Astrocyte (in vitro differentiated cells and primary cell): ENCODE results near the gene CA4. TPM values are rescaled to one million over a fixed set of nuclear protein-coding genes. Genes with fewer than 3 reads are reported as not detected.
A peak's percentile ranks its signal among the peaks of the same experiment; 100 is the strongest.

Experiments used
- DNase-seq: peaks from one replicate; pipeline ENCODE4 v3.0.0-alpha.2; 2010; ENCODE audit warnings: low read depth
- FAIRE-seq: peaks from 2 replicates; lab custom pipeline; 2011; peaks lifted over from hg19 to GRCh38; lab: Jason Lieb, UNC
- H2AFZ ChIP-seq: 2 replicates; pipeline ENCODE4 v1.6.0; 2012; ENCODE audit warnings: low read depth, low read length, inconsistent platforms
- H3K27ac ChIP-seq: 2 replicates; pipeline ENCODE4 v1.5.1; 2011; ENCODE audit warnings: low read depth, low read length, inconsistent platforms
- H3K27me3 ChIP-seq: 2 replicates; pipeline ENCODE4 v1.6.0; 2011; ENCODE audit warnings: low read length, inconsistent platforms; ENCODE audit not compliant: insufficient read depth
- H3K36me3 ChIP-seq: 2 replicates; pipeline ENCODE4 v1.5.1; 2011; ENCODE audit warnings: low read length, inconsistent platforms; ENCODE audit not compliant: insufficient read depth
- H3K4me1 ChIP-seq: 2 replicates; pipeline ENCODE4 v1.5.1; 2011; ENCODE audit warnings: low read length, inconsistent platforms; ENCODE audit not compliant: insufficient read depth
- H3K4me2 ChIP-seq: 2 replicates; pipeline ENCODE4 v1.6.0; 2012; ENCODE audit warnings: low read length, inconsistent platforms
- H3K4me3 ChIP-seq: 2 replicates; pipeline ENCODE4 v1.5.1; 2011; ENCODE audit warnings: low read depth, mild to moderate bottlenecking, low read length, inconsistent platforms; ENCODE audit not compliant: insufficient read depth
- H3K79me2 ChIP-seq: 2 replicates; pipeline ENCODE4 v1.6.0; 2012; ENCODE audit warnings: mild to moderate bottlenecking, low read length, inconsistent platforms; ENCODE audit not compliant: insufficient read depth
- H3K9ac ChIP-seq: 2 replicates; pipeline ENCODE4 v1.6.0; 2012; ENCODE audit warnings: mild to moderate bottlenecking, low read length, inconsistent platforms
- H3K9me3 ChIP-seq: 2 replicates; pipeline ENCODE4 v1.5.1; 2012; ENCODE audit warnings: low read depth, mild to moderate bottlenecking, low read length, inconsistent platforms; ENCODE audit not compliant: insufficient read depth
- H4K20me1 ChIP-seq: 2 replicates; pipeline ENCODE4 v1.6.0; 2012; ENCODE audit warnings: low read length, inconsistent platforms; ENCODE audit not compliant: insufficient read depth
- H3K27ac Mint-ChIP-seq: one replicate; pipeline ENCODE4 v1.8.0; 2021; ENCODE audit warnings: mild to moderate bottlenecking, mixed read lengths; ENCODE audit not compliant: unreplicated experiment
- H3K27me3 Mint-ChIP-seq: one replicate; pipeline ENCODE4 v1.8.0; 2021; ENCODE audit warnings: low read depth, mixed read lengths; ENCODE audit not compliant: unreplicated experiment
- H3K36me3 Mint-ChIP-seq: one replicate; pipeline ENCODE4 v1.8.0; 2021; ENCODE audit warnings: low read depth, mixed read lengths; ENCODE audit not compliant: unreplicated experiment
- H3K4me1 Mint-ChIP-seq: one replicate; pipeline ENCODE4 v1.8.0; 2021; ENCODE audit warnings: low read depth, mixed read lengths; ENCODE audit not compliant: unreplicated experiment
- H3K4me3 Mint-ChIP-seq: one replicate; pipeline ENCODE4 v1.8.0; 2021; ENCODE audit warnings: mild to moderate bottlenecking, moderate library complexity, mixed read lengths; ENCODE audit not compliant: unreplicated experiment
- H3K9me3 Mint-ChIP-seq: one replicate; pipeline ENCODE4 v1.8.0; 2021; ENCODE audit warnings: mild to moderate bottlenecking, mixed read lengths; ENCODE audit not compliant: unreplicated experiment
- EZH2 ChIP-seq: IDR thresholded peaks from 2 replicates; pipeline ENCODE4 v1.6.1; 2012; ENCODE audit warnings: mild to moderate bottlenecking, low read length, inconsistent platforms; ENCODE audit not compliant: insufficient read depth
- total RNA-seq: library from RNA; stranded (reverse); gene quantifications from 2 replicates; pipeline ENCODE4 v1.2.1, GENCODE V29; 2021
- TF ChIP-seq, protein P1 (sequence below): IDR thresholded peaks from 2 replicates; pipeline ENCODE4 v1.5.1; 2011; ENCODE audit warnings: low read depth, mild to moderate bottlenecking, inconsistent platforms, low read length, moderate library complexity; ENCODE audit not compliant: insufficient read depth

The CA4 gene
- total RNA-seq, 1 donor from 2014 or later = not detected

DNA sequence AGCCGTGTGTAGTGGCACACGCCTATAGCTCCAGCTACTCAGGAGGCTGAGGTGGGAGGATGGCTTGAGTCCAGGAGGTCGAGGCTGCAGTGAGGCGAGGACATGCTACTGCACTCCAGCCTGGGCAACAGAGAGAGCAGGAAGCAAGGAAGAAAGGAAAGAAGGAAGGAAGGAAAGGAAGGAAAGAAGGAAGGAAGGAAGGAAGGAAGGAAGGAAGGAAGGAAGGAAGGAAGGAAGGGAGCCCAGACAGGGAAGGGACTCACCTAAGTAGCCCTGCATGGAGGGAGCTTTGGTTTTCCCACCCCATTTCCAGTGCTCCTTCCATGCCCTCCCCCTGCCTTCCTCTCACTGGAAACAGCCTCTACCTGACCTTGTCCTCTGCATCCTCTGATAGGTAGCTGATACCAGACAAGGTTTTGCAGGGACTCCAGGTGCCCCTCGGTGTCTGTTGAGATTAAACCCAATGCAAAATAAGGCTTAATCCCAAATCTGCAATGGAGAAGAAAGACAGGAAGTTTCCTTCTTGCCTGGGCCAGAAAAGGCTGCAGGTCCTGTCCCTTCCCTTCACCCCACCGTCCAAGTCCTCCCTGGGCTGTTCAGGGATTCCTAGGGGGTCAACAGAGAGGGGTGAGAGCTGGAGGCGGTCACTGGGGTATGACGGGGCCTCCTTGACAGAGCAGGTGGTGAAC is 21.5 kb upstream of the CA4 start:
- Mint-ChIP-seq H3K4me3 (no peak overlapping the region), H3K9me3 (no peaks in the 10 kb centered on the region), H3K4me1 (no peaks in the 10 kb centered on the region), H3K27me3 (peaks cover 23% of the 10 kb centered on the region), H3K36me3 (peaks cover 6% of the 10 kb centered on the region), H3K27ac (peak overlapping the region; percentile 47)
- Histone ChIP-seq H3K27me3 (no peaks in the 10 kb centered on the region), H4K20me1 (peaks cover 5% of the 10 kb centered on the region), H3K9me3 (no peaks in the 10 kb centered on the region), H3K36me3 (no peaks in the 10 kb centered on the region), H3K4me2 (no peak overlapping the region), H3K27ac (no peak overlapping the region), H3K4me3 (no peak overlapping the region), H2AFZ (no peak overlapping the region), H3K79me2 (no peaks in the 10 kb centered on the region), H3K9ac (no peak overlapping the region), H3K4me1 (no peaks in the 10 kb centered on the region)
- FAIRE-seq (no peak), DNase-seq (no peak)
- TF ChIP-seq, protein P1, sequence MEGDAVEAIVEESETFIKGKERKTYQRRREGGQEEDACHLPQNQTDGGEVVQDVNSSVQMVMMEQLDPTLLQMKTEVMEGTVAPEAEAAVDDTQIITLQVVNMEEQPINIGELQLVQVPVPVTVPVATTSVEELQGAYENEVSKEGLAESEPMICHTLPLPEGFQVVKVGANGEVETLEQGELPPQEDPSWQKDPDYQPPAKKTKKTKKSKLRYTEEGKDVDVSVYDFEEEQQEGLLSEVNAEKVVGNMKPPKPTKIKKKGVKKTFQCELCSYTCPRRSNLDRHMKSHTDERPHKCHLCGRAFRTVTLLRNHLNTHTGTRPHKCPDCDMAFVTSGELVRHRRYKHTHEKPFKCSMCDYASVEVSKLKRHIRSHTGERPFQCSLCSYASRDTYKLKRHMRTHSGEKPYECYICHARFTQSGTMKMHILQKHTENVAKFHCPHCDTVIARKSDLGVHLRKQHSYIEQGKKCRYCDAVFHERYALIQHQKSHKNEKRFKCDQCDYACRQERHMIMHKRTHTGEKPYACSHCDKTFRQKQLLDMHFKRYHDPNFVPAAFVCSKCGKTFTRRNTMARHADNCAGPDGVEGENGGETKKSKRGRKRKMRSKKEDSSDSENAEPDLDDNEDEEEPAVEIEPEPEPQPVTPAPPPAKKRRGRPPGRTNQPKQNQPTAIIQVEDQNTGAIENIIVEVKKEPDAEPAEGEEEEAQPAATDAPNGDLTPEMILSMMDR = no peak
- TF ChIP-seq EZH2 = no peak

DNA sequence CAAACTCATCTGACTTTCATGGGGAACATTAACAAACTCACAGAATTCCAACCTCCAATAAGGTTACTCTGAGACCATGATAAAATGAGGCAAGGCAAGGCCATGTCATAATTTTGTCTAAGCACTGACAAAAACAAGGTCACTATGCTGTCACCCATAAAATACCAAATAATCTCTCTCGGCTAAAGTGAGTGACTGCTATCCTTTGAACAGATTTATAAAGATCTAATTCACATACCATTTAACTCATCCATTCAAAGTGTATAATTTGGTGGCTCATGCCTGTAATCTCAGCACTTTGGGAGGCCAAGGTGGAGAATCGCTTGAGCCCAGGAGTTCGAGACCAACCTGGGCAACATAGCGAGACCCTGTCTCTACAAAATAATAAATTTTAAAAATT is 20.6 kb upstream of the CA4 start:
- H3K79me2 ChIP-seq = no peaks in the 10 kb centered on the region
- no peaks in the 10 kb centered on the region for H3K4me1 ChIP-seq
- no peaks in the 10 kb centered on the region for H3K9me3 Mint-ChIP-seq
- TF ChIP-seq, protein P1 = no peak
- TF ChIP-seq EZH2 = no peak
- FAIRE-seq = no peak
- peaks cover 26% of the 10 kb centered on the region for H3K27me3 Mint-ChIP-seq
- H3K36me3 ChIP-seq = no peaks in the 10 kb centered on the region
- no peak overlapping the region for H3K4me3 ChIP-seq
- peaks cover 5% of the 10 kb centered on the region for H4K20me1 ChIP-seq
- no peak overlapping the region for H3K27ac Mint-ChIP-seq
- H3K4me3 Mint-ChIP-seq = no peak overlapping the region
- no peak overlapping the region for H2AFZ ChIP-seq
- no peak overlapping the region for H3K9ac ChIP-seq
- H3K4me2 ChIP-seq = no peak overlapping the region
- H3K36me3 Mint-ChIP-seq = peaks cover 8% of the 10 kb centered on the region
- H3K9me3 ChIP-seq = no peaks in the 10 kb centered on the region
- no peaks in the 10 kb centered on the region for H3K27me3 ChIP-seq
- no peak overlapping the region for H3K27ac ChIP-seq
- H3K4me1 Mint-ChIP-seq = no peaks in the 10 kb centered on the region
- DNase-seq = no peak

DNA sequence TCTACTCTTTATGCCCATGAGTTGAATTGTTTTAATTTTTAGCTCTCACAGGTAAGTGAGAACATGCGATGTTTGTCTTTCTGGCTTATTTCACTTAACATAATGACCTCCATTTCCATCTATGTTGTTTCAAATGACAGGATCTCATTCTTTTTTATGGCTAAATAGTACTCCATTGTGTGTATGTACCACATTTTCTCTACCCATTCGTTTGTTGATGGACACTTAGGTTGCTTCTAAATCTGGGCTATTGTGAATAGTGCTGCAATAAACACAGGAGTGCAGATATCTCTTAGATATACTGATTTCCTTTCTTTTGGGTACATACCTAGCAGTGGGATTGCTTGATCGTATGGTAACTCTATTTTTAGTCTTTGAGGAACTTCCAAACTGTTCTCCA is 19.3 kb upstream of the CA4 start:
- H4K20me1 ChIP-seq = peaks cover 5% of the 10 kb centered on the region
- Mint-ChIP-seq H3K4me1 (no peaks in the 10 kb centered on the region), H3K36me3 (peaks cover 8% of the 10 kb centered on the region), H3K4me3 (no peak overlapping the region), H3K27me3 (peaks cover 35% of the 10 kb centered on the region), H3K9me3 (peaks cover 2% of the 10 kb centered on the region), H3K27ac (no peak overlapping the region)
- TF ChIP-seq, protein P1 = no peak
- TF ChIP-seq EZH2 = no peak
- H3K4me2 ChIP-seq = no peak overlapping the region
- DNase-seq = no peak
- H3K4me3 ChIP-seq = no peak overlapping the region
- H3K27ac ChIP-seq = no peak overlapping the region
- H3K4me1 ChIP-seq = peaks cover 12% of the 10 kb centered on the region
- H3K79me2 ChIP-seq = no peaks in the 10 kb centered on the region
- H2AFZ ChIP-seq = no peak overlapping the region
- no peak for FAIRE-seq
- no peaks in the 10 kb centered on the region for H3K9me3 ChIP-seq
- H3K36me3 ChIP-seq = no peaks in the 10 kb centered on the region
- no peaks in the 10 kb centered on the region for H3K27me3 ChIP-seq
- H3K9ac ChIP-seq = no peak overlapping the region
